ENCODE results near the gene ZNF296.

The ZNF296 gene

DNA sequence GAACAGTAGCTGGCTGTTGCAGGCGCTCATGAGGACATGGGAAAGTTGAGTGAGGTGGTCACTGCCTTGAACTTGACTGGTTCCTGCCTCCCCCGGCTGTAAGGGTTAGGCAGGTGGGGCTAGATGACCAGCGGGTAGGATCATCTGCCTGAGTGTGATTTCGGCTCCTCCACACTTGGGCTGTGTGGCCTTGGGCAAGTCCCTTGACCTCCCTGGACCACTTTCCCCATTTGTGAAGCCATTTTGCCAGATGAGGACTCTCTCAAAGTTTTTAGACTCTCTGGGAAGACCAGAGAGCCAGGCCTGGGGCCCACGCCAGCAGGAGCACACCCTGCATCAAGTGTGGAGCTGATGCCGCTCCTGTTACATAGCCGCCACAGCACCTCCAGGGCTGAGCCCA is 26.2 kb upstream of the ZNF296 start:
- DNase-seq = no peak

DNA sequence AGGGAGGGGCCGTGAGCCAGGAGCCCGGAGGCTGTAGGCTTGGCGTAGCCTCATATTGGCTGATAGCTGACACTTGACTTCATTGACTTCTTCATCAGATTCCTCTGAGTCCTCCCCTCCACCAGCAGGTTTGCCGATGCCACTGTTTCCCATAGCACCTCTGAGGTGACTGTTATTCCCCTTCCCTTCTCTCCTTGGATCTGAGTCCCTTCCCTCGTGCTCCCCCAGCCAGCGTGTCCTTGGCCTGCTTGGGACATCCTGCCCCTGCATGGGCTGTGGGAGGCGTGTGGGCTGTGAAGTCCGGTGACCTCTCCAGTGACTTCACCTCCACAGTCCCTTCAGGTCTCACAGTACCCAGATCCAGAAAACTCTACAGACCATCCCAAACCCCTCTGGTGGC is 25.5 kb upstream of the ZNF296 start:
- DNase-seq = no peak

DNA sequence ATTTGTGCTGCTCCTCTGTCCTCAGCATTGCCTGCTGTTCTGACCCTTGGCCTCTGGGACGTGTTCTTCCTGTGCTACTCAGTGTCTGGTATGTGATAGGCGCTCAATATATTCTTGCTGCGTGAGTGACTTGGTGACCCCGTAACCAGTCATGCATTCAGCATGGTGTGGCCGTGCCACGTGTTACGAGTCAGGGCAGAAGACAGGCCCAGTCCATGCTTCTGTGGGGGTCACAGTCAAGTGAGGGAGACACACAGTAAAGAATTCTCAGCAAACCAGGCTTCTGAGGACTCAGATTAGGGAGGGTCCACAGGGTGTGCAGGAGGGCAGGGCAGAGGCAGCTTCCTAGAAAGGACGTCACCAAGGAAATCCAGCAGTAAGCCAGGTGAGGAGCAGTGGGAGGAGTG is 24.6 kb upstream of the ZNF296 start:
- DNase-seq = no peak

DNA sequence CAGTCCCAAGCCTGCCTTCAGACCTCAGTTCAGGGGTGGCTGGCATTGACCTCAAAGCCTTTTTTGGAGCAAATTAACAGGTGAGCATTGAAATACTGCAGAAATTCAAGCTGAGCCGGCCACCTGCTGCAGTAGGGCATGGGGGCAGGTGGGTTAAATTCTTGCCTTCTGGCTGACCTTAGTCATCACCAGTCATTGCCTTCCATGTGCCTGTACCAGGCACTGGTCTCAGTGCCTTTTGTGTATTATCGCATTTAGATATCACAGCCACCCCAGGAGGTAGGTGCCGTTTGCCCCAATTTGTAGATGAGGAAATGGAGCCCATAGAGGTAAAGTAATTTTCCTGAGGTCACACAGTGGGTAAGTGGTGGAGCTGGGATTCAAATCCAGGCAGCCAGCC is 23.9 kb upstream of the ZNF296 start:
- DNase-seq = no peak

DNA sequence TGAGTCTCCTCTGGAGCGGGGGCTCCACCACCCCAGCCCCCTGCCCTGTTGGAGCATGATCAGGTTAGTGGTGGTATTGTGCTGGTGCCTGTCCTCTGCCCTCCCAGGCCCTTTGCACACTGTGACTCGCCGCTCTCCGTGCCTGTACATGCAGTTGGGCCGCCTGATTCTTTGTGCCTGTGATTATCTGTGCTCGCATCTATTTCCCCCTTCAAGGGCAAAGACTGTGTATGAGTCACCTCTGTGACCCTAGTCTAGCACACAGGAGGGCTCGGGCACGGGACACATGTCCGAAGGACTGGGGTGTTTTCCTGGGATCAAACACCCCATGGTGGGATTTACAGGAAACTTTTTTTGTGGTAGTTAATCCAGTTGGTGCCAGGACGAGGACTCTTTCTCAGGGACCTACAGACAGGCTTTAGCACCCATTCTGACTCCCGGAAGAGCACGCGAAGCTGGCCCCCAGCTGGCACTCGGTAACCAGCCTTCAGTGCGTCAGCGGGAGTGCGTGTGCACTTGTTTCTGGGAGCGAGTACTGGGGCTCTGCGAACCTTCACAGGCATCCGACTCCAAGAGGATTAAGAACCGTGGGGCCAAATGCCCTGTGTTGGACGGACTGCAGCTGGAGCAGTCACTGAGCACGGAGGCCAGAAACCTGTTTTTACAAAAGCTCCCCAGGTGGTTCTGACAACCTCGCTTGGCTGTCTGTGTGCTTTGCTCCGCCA is 23.4 kb upstream of the ZNF296 start:
- DNase-seq = no peak

DNA sequence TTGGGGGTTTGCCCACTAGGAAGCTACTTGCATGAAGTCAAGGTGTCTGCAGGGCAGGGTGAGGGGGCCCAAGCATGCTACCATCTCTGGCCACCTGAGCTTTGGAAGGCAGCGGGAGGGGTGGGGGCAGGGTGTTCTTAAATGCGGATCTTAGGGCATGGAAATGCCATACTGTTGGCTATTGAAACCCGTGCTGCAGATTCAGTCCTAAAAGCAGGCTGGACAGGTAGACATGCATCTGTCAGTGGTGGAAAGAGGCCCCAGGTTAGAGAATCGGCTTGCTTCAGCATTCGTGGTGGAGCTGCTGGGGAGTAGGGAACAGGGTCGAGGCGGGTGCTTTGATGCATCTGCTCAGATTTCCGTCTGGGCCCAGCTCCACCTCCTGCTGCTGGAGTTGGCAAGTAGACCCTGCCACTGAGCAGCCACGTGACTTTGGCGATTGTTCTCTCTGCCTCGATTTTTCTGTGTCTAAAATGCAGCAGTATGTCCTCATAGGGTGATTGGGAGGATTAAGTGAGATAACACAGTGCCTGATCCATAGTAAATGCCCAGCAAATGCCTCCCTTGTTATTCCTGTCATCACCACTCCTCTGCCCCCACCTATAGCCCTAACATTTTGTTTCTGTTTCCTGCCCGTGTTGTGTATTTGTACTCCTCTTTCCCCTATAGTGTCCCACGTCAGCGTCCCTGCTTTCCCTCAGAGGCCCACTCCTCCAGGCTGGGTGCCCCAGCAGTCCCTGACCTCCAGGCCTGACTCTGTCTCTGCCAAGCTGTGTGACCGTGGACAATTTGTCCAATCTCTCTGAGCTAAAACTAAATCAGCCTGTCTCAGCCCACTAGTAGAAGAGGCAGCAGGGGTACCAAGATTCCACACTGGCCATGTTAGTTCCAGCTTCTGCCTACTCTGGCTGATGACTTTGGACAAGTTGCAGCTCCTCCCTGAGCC is 22.5 kb upstream of the ZNF296 start:
- DNase-seq = no peak

DNA sequence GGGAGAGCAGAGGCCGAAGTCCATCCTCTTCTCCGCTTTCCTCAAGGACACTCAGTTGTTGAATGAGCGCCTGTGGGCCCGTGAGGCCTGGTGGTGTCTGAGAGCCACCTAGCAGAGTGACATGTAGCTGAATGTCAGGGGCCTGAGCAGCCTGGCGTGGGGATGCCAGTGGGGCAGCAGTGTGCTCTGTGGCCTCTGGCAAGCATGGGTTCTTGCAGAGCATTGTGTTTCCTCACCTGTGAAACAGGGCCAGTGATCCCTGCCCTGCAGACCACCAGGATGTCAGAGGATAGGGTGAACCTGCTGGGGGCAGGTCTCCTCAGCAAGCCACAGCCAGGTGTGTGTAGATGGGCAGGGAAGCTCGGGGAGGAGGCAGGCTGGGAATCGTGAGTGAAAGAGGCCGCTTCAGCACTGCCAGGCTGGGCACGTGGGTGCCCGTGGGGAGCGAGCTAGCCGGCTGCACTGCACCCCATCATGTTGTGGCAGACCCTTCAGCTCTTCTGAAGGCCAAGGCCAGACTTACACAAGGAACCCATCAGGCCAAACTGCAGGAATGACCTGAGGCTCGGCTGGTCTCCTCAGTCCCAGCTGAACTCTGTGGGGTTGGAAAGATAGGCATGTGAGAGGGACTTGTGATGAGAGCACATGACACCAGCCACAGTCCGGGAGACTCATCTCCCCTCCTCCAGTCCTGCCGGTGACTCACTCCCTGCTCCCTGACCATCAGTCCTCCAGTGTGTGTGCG is 21.7 kb upstream of the ZNF296 start:
- DNase-seq = no peak

DNA sequence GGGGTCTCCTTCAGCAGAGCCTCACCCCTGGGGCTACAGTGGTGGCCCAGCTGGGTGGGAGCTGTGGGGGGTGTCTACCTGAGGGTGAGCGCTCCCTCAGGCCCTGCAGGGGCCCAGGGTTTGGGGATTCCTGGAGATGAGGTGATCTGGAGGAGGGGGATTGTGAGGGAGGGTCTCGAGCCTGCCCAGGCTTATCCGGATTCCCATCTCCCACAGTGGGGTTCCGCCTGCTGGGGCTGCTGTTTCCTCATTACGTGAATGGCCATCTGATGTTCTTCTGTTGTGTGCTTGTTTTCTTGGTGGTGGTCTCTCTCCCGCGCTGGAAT is 21.1 kb upstream of the ZNF296 start:
- no peak for DNase-seq

DNA sequence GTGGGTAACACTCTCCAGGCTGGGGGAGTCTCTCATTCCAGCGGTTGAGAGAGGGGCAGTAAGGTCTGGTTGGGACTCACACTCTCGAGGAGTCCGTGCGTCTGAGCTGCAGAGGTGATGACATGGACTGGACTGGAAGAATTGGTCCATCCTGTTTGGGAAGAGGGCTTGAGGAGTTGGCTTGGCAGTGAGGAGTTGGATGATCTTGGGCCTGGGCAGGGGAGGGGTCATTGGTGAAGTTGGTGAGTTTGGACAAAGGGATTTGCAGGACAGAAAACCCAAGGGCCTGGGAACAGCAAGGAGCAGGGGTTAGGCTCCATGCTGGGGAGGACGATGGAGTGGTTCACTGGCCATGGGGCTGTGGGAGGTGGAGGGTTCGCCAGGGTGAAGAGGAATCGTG is 20.4 kb upstream of the ZNF296 start:
- DNase-seq = no peak

DNA sequence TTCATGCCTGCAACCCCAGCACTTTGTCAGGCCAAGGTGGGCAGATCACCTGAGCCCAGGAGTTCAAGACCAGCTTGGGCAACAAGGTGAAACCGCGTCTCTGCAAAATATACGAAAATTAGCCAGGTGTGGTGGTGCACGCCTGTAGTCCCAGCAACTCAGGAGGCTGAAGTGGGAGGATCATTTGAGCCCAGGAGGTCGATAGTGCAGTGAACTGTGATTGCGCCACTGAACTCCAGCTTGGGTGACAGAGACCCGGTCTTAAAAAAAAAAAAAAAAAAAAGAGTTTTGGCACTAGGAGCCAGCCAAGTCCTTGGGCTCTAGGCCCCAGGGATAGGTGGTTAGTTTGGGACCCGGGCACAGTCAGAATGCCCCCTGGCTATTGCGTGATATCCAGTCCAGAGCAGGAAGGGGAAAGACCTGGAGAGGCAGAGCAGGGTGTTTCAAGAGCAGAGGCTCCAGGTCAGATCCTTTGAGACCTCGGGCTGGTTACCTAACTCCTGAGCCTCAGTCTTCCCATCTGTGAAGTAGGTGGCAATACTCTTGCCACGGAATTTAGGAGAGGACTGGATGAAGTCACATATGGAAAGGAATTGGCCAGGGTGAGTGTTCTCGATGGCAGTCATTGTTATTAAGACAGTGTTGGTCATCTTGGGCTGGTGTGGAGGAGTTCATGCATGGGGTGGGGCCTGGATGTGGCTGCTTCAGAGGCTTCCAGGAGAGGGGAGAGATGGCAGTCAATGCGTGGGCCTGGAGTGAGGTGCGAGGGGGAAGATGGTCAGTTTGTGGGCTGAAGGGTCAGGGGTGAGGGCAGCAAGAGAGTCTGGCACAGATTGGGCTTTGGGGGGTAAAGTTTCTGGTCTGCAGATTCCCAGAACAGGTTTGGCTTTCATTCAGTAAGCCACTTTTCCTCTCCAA is 19.5 kb upstream of the ZNF296 start:
- no peak for DNase-seq

DNA sequence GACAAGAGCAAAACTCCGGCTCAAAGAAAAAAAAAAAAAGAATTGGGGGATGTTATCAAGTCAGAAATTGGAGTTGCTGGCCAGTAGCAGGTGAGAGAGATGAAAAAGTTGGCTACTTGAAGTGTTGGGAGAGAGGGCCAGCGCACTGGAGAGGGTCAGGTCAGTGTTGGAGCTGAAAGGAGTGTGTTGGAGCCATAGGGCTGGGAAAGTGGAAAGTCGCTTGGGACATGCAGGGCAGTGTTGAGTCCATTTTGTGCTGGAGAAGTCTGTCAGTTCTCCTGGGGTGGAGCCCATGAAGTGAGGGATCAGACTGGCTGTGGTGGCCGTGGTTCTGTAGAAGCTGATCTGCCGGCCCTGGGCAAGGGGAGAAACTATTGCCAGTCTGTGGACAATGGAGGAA is 18.4 kb upstream of the ZNF296 start:
- no peak for DNase-seq

DNA sequence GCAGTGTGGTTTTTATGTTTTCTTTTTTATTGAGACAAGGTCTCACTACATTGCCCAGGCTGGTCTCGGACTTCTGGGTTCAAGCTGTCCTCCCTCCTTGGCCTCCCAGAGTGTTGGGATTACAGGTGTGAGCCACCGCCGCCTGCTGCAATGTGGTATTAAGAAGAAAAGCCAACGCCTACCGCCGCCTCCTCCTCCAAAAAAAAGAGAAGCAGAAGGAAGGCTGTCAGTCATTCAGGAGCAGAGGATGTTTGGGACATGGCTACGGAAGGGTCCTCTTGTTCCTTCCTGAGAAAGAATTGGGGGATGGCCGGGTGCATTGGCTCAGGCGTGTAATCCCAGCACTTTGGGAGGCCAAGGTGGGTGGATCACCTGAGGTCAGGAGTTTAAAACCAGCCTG is 17.9 kb upstream of the ZNF296 start:
- DNase-seq = no peak

DNA sequence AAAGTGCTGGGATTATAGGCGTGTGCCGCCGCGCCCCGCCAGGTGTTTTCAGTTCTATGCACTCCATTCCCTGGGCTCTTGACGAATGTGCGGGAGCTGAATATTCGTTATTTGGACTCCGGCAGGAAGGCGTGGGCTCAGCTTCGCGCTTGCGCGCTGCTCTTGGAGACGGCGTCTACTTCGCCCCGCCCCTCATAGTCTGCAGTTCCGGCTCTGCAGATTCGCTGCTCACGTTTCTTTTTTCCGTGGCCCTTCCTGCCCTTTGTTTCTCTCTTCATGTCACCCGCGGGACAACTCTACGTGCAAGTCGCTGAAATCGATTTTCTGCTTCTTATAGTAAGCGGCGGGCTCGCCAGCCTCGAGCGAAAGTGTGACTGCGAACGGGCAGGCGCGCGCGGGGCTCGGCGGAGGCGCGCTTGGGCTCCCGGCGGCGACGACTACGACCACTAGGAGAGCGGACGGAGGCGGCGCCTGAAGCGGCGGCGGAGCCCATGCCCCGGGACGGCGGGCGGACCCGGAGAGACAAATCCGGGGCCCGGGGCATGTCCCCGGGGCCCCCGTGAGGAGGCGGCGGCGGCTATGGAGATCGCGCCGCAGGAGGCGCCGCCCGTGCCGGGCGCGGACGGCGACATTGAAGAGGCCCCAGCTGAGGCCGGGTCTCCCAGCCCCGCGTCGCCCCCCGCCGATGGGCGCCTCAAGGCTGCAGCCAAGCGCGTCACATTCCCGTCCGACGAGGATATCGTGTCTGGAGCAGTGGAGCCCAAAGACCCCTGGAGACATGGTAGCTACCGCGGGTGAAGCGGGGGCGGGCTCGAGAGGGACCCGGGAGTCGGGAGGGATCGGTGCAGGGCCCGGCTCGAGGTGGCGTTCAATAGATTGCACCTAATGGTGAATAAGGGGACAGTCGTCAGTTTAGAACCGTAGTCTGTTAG is 16.7 kb upstream of the ZNF296 start, which contains the start of gene PPP1R37:
Gene PPP1R37 (plus strand): TSS at position 433 of the 932 bp plus-strand sequence. CDS start 147 bp downstream, at position 580.
- peak; percentile 97 for DNase-seq

DNA sequence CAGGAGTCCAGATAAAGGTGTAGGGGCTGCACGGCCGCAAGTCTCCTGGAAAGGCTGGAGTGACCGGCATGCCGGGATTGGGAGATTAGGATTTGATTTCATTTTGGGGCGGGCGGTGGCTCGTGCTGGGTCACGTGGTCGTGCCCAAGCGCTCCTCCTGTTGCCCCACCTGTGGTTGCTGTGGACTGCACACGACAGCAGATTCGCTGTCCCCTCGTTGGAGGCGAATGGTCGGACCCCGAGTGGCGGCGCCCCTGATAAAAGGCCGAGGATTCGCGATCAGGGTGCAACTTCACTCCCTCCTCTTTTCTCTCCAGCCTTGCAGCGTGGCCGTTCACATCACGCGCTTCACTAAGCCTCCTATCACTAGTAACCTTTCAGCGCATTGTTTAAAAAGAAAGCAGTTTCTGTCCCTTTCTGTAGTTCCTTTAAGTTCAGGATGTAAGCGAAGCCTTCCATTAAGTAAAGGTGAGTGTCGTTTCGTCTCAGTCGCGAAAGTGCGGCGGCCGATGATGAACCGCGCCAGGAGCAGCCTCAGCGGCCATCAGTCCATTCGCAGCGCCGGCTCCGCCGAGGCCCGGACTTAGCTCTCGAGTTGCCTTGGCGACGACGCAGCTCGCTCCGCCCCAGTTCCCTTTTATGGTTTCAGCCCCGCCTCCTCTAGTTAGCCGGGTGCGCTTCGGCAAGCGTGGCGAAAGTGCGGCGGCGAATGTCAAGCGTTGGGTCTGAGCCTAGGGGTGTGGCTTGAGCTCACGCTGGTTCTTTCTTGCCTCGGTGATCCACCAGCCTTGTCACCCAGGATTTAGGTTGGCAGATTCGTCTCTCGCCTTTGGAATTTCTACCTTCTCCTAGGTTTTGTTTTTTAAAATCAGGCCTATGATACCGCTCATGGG is 15.0 kb upstream of the ZNF296 start:
- DNase-seq = peak; percentile 99

DNA sequence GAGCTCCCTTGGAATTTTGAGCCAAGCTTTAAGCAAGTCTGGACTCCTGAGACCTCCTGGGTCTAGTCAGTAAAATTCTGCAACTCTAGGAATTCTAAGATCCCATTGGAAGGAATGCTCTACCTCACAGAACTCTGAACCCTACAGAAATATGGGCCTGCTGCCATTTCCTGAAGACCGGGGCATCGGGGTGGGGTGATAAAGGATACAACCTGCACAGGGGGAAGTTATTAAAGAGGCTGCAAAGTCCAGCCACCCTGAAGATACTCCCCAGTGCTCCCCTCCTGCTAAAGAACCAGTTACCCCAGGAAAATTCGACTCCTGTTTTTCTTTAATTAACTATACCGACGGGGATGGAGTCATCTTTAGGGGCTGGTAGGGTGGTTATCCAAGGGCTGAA is 14.3 kb upstream of the ZNF296 start:
- no peak for DNase-seq

DNA sequence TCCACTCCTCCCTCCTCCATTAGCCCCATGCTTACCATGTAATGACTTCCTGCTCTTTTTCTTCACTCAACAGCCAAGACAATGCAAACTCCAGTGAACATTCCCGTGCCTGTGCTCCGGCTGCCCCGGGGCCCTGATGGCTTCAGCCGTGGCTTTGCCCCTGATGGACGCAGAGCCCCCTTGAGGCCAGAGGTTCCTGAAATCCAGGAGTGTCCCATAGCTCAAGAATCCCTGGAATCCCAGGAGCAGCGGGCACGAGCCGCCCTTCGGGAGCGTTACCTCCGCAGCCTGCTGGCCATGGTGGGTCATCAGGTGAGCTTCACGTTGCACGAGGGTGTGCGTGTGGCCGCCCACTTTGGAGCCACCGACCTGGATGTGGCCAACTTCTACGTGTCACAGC is 13.8 kb upstream of the ZNF296 start:
- DNase-seq = no peak

DNA sequence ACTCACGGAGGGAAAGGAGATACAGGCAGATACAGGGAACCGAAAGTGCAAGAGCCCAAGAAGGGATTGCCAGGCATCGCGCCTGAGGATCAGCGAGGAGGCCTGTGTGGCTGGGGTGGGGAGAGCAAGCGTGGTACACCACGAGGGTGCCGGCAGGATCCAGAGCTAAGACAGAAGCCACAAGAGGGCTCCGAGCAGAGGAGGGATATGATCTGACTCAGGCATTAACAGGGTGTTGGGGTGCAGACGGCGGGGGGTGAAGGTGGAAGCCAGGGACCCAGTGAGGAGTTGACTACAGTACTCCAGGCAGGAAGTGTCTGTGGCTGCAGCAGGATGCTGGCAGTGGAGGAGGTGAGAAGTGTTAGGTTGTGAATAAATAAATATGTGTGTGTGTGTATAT is 11.3 kb upstream of the ZNF296 start:
- no peak for DNase-seq

DNA sequence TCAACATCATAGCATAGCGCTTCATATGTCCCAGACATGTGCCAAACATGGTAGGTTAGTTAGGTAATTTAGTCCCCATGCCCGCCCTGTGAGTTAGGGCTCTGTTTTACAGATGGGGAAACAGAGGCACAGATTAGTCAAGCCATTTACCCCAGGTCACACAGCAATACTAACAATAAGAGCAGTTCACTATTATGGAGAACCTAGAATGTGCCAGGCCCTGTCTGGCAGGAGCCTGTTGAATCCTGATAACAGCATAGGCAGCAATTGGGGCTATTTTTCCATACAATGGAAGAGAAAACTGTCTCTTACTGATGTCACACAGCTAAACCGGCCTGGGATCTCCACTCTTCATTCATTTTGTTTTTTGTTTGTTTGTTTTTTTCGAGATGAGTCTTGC is 10.2 kb upstream of the ZNF296 start:
- no peak for DNase-seq

DNA sequence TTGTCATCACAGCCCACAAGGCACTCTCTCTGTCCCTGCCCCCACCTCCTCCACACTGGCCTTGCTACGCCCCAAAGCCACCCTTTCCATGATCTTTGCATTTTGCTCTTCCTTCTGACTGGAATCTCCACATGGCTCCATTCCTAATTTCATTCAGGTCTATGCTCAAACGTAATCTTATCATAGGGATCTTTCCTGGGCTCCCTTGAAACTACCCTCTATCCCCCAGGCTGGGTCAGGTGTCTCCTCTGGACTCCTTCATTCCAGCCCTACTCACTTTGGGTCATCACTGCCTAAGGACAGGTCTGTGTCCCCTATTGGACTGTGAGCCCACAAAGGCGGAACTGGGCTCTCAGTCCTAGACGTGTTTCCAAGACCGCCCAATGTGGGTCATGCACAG is 5.9 kb upstream of the ZNF296 start:
- DNase-seq = no peak

DNA sequence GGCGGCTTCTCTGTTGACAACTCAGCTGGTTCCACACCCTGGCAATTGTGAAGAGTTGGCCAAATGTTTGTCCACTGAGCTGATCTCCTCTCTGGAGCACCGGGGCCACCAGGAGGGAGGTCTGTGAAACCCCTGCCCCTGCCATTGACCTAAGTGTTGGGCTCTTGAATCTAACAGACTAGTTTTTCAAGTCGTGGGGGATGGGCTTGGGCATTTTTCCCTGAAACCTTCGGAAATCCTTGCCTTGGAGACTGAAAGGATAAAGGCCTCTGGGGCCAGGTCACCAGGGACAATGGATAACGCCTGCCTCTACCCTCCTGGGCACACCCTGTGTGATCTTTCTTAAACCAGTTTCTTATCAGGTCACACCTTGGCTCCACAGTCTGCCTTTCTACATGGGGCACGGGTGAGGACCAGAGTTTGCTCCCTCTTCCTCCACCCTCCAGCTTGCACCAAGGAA is 3.7 kb upstream of the ZNF296 start:
- no peak for DNase-seq
